Measurements from ENCODE around the gene DLGAP1.

DNA sequence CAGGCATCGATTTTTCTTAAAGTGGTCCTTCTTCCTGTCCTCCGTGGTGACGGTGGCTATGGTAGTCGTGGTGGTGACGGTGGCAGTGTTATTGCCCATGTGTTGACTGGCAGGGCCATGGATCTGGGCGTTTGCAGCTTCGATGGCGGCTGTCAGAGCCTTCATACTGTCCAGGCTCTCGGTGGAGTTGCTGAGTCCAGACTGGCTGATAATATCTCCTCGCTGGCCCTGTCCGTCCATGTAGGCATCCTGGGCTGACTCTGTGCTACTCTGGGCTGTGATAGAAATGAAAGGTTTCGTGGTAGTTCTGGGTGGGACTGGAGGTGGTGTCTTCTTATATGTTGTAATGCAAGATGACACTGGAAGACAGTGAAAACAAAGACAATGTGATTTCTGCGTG, 873.2 kb downstream of the DLGAP1 start:
- no peak for TF ChIP-seq ZFX (IDR thresholded peaks at IDR 0.05; ENCODE audit: borderline replicate concordance)
- TF ChIP-seq, protein P1, sequence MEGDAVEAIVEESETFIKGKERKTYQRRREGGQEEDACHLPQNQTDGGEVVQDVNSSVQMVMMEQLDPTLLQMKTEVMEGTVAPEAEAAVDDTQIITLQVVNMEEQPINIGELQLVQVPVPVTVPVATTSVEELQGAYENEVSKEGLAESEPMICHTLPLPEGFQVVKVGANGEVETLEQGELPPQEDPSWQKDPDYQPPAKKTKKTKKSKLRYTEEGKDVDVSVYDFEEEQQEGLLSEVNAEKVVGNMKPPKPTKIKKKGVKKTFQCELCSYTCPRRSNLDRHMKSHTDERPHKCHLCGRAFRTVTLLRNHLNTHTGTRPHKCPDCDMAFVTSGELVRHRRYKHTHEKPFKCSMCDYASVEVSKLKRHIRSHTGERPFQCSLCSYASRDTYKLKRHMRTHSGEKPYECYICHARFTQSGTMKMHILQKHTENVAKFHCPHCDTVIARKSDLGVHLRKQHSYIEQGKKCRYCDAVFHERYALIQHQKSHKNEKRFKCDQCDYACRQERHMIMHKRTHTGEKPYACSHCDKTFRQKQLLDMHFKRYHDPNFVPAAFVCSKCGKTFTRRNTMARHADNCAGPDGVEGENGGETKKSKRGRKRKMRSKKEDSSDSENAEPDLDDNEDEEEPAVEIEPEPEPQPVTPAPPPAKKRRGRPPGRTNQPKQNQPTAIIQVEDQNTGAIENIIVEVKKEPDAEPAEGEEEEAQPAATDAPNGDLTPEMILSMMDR (IDR thresholded peaks at IDR 0.05) = no peak
